Measurements from ENCODE around the gene MLLT3.

Gene MLLT3

GRCh38 chr9:20566401-20566800 lies 55.9 kb downstream of the MLLT3 start:
- Histone ChIP-seq H3K9ac (ENCODE audit: low read length) (no peak overlapping the region), H3K4me2 (ENCODE audit: low read depth, low read length, poor library complexity, severe bottlenecking) (no peak overlapping the region), H2AFZ (ENCODE audit: low read depth, low read length, severe bottlenecking) (no peak overlapping the region), H3K27ac (ENCODE audit: low read depth, low read length) (no peak overlapping the region), H3K9me3 (ENCODE audit: insufficient read depth, low read length) (no peaks in the 10 kb centered on the region), H3F3A (ENCODE audit: insufficient read depth) (no peaks in the 10 kb centered on the region), H3K27me3 (ENCODE audit: low read length) (no peaks in the 10 kb centered on the region), H3K79me2 (ENCODE audit: insufficient read depth, low read length) (no peaks in the 10 kb centered on the region), H3K4me3 (ENCODE audit: insufficient read depth, low read length, poor library complexity, severe bottlenecking) (no peak overlapping the region), H3K9me2 (replicated peaks; ENCODE audit: insufficient read depth, low read length) (no peaks in the 10 kb centered on the region), H4K20me1 (ENCODE audit: low read depth, low read length) (no peaks in the 10 kb centered on the region; the same call in none of the 2 replicates), H3K36me3 (ENCODE audit: low read length) (no peaks in the 10 kb centered on the region)
- TF ChIP-seq EZH2phosphoT487 (conservative IDR thresholded peaks at IDR 0.05; ENCODE audit: low read length) (no peak), CTCF (IDR thresholded peaks at IDR 0.05; ENCODE audit: insufficient read depth, low read length, poor library complexity, severe bottlenecking) (no peak)

- no peak overlapping the region for H3K27ac ChIP-seq (ENCODE audit: low read depth, low read length)
- no peaks in the 10 kb centered on the region for H3K9me3 ChIP-seq (ENCODE audit: insufficient read depth, low read length)
- H3F3A ChIP-seq (ENCODE audit: insufficient read depth), result no peaks in the 10 kb centered on the region
- no peaks in the 10 kb centered on the region for H3K79me2 ChIP-seq (ENCODE audit: insufficient read depth, low read length)
- H3K4me3 ChIP-seq (ENCODE audit: insufficient read depth, low read length, poor library complexity, severe bottlenecking), result no peak overlapping the region
- no peaks in the 10 kb centered on the region for H3K36me3 ChIP-seq (ENCODE audit: low read length)
- H4K20me1 ChIP-seq (ENCODE audit: low read depth, low read length), result no peaks in the 10 kb centered on the region; the same call in none of the 2 replicates
- H3K9ac ChIP-seq (ENCODE audit: low read length), result no peak overlapping the region
- no peak overlapping the region for H2AFZ ChIP-seq (ENCODE audit: low read depth, low read length, severe bottlenecking)
- no peaks in the 10 kb centered on the region for H3K27me3 ChIP-seq (ENCODE audit: low read length)
- TF ChIP-seq EZH2phosphoT487 (conservative IDR thresholded peaks at IDR 0.05; ENCODE audit: low read length) (no peak), CTCF (IDR thresholded peaks at IDR 0.05; ENCODE audit: insufficient read depth, low read length, poor library complexity, severe bottlenecking) (no peak)
- no peak overlapping the region for H3K4me2 ChIP-seq (ENCODE audit: low read depth, low read length, poor library complexity, severe bottlenecking)
- no peaks in the 10 kb centered on the region for H3K9me2 ChIP-seq (replicated peaks; ENCODE audit: insufficient read depth, low read length)
These were observed 57.6 kb downstream of the MLLT3 start for GRCh38 chr9:20564650-20565049.

DNA sequence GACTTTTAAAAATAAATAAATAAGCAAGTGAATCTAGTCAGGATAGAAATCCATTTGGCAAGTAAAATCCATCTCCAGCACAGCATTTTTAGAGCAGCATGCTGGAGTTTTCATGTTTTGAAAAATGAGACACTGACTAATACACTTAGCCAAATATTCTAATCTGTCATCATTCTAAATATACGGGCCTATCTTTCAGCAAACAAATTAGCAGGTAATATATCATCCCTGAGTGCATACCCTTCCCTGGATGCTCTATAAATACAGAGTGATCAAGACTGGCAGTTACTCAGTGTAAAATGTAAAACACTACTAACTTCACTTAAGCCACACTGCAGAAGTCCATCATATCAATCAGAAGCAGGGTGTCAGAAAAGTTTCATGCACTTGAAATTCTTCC lies 58.4 kb downstream of the MLLT3 start:
- H3K4me3 ChIP-seq (ENCODE audit: insufficient read depth, low read length, poor library complexity, severe bottlenecking), result no peak overlapping the region
- TF ChIP-seq EZH2phosphoT487 (conservative IDR thresholded peaks at IDR 0.05; ENCODE audit: low read length), result no peak
- TF ChIP-seq CTCF (IDR thresholded peaks at IDR 0.05; ENCODE audit: insufficient read depth, low read length, poor library complexity, severe bottlenecking), result no peak
- no peaks in the 10 kb centered on the region for H3K27me3 ChIP-seq (ENCODE audit: low read length)
- no peak overlapping the region for H3K4me2 ChIP-seq (ENCODE audit: low read depth, low read length, poor library complexity, severe bottlenecking)
- H3K79me2 ChIP-seq (ENCODE audit: insufficient read depth, low read length), result no peaks in the 10 kb centered on the region
- no peak overlapping the region for H3K27ac ChIP-seq (ENCODE audit: low read depth, low read length)
- H4K20me1 ChIP-seq (ENCODE audit: low read depth, low read length), result no peaks in the 10 kb centered on the region; the same call in 1 of the 2 replicates
- H3K9me2 ChIP-seq (replicated peaks; ENCODE audit: insufficient read depth, low read length), result no peaks in the 10 kb centered on the region
- H2AFZ ChIP-seq (ENCODE audit: low read depth, low read length, severe bottlenecking), result no peak overlapping the region
- H3F3A ChIP-seq (ENCODE audit: insufficient read depth), result no peaks in the 10 kb centered on the region
- H3K9ac ChIP-seq (ENCODE audit: low read length), result no peak overlapping the region
- no peaks in the 10 kb centered on the region for H3K36me3 ChIP-seq (ENCODE audit: low read length)
- no peaks in the 10 kb centered on the region for H3K9me3 ChIP-seq (ENCODE audit: insufficient read depth, low read length)

Measured in SU-DHL-6 (cell line).